Neural progenitor cell (in vitro differentiated cells): ENCODE data around the gene TNFRSF8.

Source experiments
- EZH2 ChIP-seq: fragments of 200-600 bp; sonication (generic); IDR thresholded peaks from 2 replicates; pipeline ENCODE4 v1.6.1; 2017; ENCODE audit warnings: antibody characterized with exemption, mild to moderate bottlenecking, moderate library complexity
- TF ChIP-seq, protein P1 (sequence below): fragments of 200-600 bp; sonication (generic); IDR thresholded peaks from 2 replicates; pipeline ENCODE4 v1.5.1; 2017; ENCODE audit warnings: antibody characterized with exemption, mild to moderate bottlenecking

DNA sequence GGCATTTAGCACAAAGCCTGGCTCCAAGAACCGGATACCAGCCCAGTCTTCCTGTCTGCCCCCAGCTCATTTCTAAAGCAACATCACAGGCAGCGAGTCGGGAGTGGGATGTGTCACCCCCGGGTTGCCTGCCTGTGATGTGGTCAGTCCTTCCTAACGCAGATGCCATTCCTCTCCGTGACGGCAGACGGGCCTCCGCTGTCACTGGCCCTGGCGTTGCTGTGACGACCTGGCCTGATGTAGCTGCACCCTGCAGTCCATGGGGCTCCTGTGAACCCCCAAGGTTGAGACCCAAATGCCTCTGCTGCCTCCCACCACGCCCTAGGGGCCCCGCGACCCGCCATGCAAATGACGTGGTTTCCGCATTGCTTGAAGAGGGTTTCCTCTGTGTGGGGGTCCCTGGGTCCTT is 116.0 kb downstream of the TNFRSF8 start:
- TF ChIP-seq, protein P1, sequence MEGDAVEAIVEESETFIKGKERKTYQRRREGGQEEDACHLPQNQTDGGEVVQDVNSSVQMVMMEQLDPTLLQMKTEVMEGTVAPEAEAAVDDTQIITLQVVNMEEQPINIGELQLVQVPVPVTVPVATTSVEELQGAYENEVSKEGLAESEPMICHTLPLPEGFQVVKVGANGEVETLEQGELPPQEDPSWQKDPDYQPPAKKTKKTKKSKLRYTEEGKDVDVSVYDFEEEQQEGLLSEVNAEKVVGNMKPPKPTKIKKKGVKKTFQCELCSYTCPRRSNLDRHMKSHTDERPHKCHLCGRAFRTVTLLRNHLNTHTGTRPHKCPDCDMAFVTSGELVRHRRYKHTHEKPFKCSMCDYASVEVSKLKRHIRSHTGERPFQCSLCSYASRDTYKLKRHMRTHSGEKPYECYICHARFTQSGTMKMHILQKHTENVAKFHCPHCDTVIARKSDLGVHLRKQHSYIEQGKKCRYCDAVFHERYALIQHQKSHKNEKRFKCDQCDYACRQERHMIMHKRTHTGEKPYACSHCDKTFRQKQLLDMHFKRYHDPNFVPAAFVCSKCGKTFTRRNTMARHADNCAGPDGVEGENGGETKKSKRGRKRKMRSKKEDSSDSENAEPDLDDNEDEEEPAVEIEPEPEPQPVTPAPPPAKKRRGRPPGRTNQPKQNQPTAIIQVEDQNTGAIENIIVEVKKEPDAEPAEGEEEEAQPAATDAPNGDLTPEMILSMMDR, result no peak
- no peak for TF ChIP-seq EZH2
